Ishikawa (cell line): ENCODE measurements around the gene FLT1.

ENCODE experiments used
- EP300 ChIP-seq: IDR thresholded peaks from 2 replicates; pipeline ENCODE4 v1.6.1; 2012; ENCODE audit warnings: borderline replicate concordance
- MAX ChIP-seq: IDR thresholded peaks from 2 replicates; pipeline ENCODE4 v1.6.1; 2012
- NFIC ChIP-seq: IDR thresholded peaks from 2 replicates; pipeline ENCODE4 v1.6.1; 2012
- YY1 ChIP-seq: IDR thresholded peaks from 2 replicates; pipeline ENCODE4 v1.6.1; 2012; ENCODE audit warnings: low read depth
- TF ChIP-seq, protein P1 (sequence below): IDR thresholded peaks from 2 replicates; pipeline ENCODE4 v1.6.1; 2012
- TF ChIP-seq, protein P2 (sequence below): IDR thresholded peaks from 2 replicates; pipeline ENCODE4 v1.6.1; 2012; ENCODE audit warnings: low read depth, mild to moderate bottlenecking

- TF ChIP-seq YY1 = no peak
- TF ChIP-seq MAX = no peak
- no peak for TF ChIP-seq EP300
- TF ChIP-seq, protein P1, sequence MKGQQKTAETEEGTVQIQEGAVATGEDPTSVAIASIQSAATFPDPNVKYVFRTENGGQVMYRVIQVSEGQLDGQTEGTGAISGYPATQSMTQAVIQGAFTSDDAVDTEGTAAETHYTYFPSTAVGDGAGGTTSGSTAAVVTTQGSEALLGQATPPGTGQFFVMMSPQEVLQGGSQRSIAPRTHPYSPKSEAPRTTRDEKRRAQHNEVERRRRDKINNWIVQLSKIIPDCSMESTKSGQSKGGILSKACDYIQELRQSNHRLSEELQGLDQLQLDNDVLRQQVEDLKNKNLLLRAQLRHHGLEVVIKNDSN = no peak
- TF ChIP-seq, protein P2, sequence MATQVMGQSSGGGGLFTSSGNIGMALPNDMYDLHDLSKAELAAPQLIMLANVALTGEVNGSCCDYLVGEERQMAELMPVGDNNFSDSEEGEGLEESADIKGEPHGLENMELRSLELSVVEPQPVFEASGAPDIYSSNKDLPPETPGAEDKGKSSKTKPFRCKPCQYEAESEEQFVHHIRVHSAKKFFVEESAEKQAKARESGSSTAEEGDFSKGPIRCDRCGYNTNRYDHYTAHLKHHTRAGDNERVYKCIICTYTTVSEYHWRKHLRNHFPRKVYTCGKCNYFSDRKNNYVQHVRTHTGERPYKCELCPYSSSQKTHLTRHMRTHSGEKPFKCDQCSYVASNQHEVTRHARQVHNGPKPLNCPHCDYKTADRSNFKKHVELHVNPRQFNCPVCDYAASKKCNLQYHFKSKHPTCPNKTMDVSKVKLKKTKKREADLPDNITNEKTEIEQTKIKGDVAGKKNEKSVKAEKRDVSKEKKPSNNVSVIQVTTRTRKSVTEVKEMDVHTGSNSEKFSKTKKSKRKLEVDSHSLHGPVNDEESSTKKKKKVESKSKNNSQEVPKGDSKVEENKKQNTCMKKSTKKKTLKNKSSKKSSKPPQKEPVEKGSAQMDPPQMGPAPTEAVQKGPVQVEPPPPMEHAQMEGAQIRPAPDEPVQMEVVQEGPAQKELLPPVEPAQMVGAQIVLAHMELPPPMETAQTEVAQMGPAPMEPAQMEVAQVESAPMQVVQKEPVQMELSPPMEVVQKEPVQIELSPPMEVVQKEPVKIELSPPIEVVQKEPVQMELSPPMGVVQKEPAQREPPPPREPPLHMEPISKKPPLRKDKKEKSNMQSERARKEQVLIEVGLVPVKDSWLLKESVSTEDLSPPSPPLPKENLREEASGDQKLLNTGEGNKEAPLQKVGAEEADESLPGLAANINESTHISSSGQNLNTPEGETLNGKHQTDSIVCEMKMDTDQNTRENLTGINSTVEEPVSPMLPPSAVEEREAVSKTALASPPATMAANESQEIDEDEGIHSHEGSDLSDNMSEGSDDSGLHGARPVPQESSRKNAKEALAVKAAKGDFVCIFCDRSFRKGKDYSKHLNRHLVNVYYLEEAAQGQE = no peak
- no peak for TF ChIP-seq NFIC
These were observed 84.8 kb downstream of the FLT1 start for GRCh38 chr13:28410096-28410495.
